K562 (cell line): ENCODE measurements around the gene RFC2. TPM values are rescaled to one million over a fixed set of nuclear protein-coding genes. Genes with fewer than 3 reads are reported as not detected.

ENCODE experiments used
- ETS2 ChIP-seq: IDR thresholded peaks from 2 replicates; pipeline ENCODE4 v1.6.1; 2016; ENCODE audit warnings: borderline replicate concordance, missing genetic modification characterization, mild to moderate bottlenecking, moderate library complexity, missing compliant biosample characterization; ENCODE audit not compliant: poor library complexity, severe bottlenecking
- HINFP ChIP-seq: fragments of 450-650 bp; conservative IDR thresholded peaks from 2 replicates; pipeline ENCODE4 v1.6.1; 2016; ENCODE audit warnings: missing genetic modification characterization, low read depth, mild to moderate bottlenecking, control low read depth, missing compliant biosample characterization
- KDM1A ChIP-seq, 2 experiments: fragments of 450-650 bp; IDR thresholded peaks; 2 replicates each; pipeline ENCODE4 v1.6.1; 2016; ENCODE audit warnings: mild to moderate bottlenecking in 2 of 2
- MEF2A ChIP-seq: IDR thresholded peaks from 2 replicates; pipeline ENCODE4 v1.6.1; 2011; ENCODE audit warnings: low read depth, mild to moderate bottlenecking, low read length, moderate library complexity; ENCODE audit not compliant: control insufficient read depth
- MTA1 ChIP-seq: fragments of 450-650 bp; IDR thresholded peaks from 2 replicates; pipeline ENCODE4 v1.6.1; 2017; ENCODE audit warnings: borderline replicate concordance
- NRF1 ChIP-seq, 2 experiments: fragments of 450-650 bp; IDR thresholded peaks in 1 of 2; conservative IDR thresholded peaks in 1 of 2; 2 replicates each; pipeline ENCODE4 v1.6.1; 2014; ENCODE audit warnings: mild to moderate bottlenecking in 2 of 2
- POU5F1 ChIP-seq: fragments of 150-350 bp; IDR thresholded peaks from 2 replicates; pipeline ENCODE4 v1.6.1; 2014; ENCODE audit warnings: borderline replicate concordance, low read length, low read depth, mild to moderate bottlenecking; ENCODE audit not compliant: partially characterized antibody
- SMARCB1 ChIP-seq: IDR thresholded peaks from 2 replicates; pipeline ENCODE4 v1.6.1; 2011; ENCODE audit warnings: improper control_type of control experiment, low read depth; ENCODE audit not compliant: insufficient read length
- ZNF274 ChIP-seq: IDR thresholded peaks from 2 replicates; pipeline ENCODE4 v1.6.1; 2011; ENCODE audit warnings: low read depth, mild to moderate bottlenecking, low read length, moderate library complexity, borderline replicate concordance
- ZNF584 ChIP-seq: fragments of 200-800 bp; sonication (Bioruptor generic); IDR thresholded peaks from 2 replicates; pipeline ENCODE4 v1.6.1; 2016; ENCODE audit warnings: low read depth, mild to moderate bottlenecking, missing genetic modification characterization, missing compliant biosample characterization
- ZNF655 ChIP-seq: fragments of 250-450 bp; sonication (Bioruptor Pico); IDR thresholded peaks from 2 replicates; pipeline ENCODE4 v1.5.0; 2021
- ZNF766 ChIP-seq: fragments of 200-800 bp; sonication (Bioruptor generic); conservative IDR thresholded peaks from 2 replicates; pipeline ENCODE4 v1.6.1; 2016; ENCODE audit warnings: missing genetic modification characterization, missing compliant biosample characterization
- polyA plus RNA-seq, 8 experiments: library from polyadenylated mRNA; depleted of rRNA in 4 of 8; stranded (reverse) in 5 of 8; unstranded in 3 of 8; fragments of >200 nt; fragmentation: Nextera tagmentation in 2 of 8; fragmentation: Illumina TruSeq in 1 of 8; extraction: Ambion mirVana in 2 of 8; extraction: Trizol in 1 of 8; gene quantifications; 2 replicates each; pipeline versions ENCODE4 v1.2.1 to v1.2.3, GENCODE V29; 2011 to 2014; ENCODE audit warnings: inconsistent platforms in 1 of 8, missing spikeins in 1 of 8
- total RNA-seq, 7 experiments: library from RNA; depleted of rRNA in 6 of 7; stranded (reverse); fragments of >200 nt in 6 of 7; fragmentation: Illumina TruSeq in 2 of 7; extraction: Trizol in 2 of 7; gene quantifications; 2 replicates each; pipeline versions ENCODE4 v1.2.1 to v1.2.3, GENCODE V29; 2011 to 2021; ENCODE audit warnings: low replicate concordance in 1 of 7
- TF ChIP-seq, protein P1 (sequence below): fragments of 200-400 bp; formaldehyde crosslinking; IDR thresholded peaks from 2 replicates; pipeline ENCODE4 v1.6.1; 2017; ENCODE audit warnings: mild to moderate bottlenecking, low read depth, low read length, moderate library complexity
- TF ChIP-seq, protein P2 (sequence below): fragments of 250-450 bp; sonication (Bioruptor Pico); IDR thresholded peaks from 2 replicates; pipeline ENCODE4 v1.5.0; 2021; ENCODE audit warnings: mild to moderate bottlenecking, moderate library complexity
- TF ChIP-seq, protein P3 (sequence below): sonication (generic); formaldehyde crosslinking; IDR thresholded peaks from 2 replicates; pipeline ENCODE4 v1.8.1; 2023; ENCODE audit warnings: mild to moderate bottlenecking, missing genetic modification reagents

Gene RFC2
- total and polyA plus RNA-seq, 9 of the 15 experiments (the other 6 are each of a cell fraction or from before 2014, with no cell fraction given), result 32.5 to 161 (median 102) TPM

DNA sequence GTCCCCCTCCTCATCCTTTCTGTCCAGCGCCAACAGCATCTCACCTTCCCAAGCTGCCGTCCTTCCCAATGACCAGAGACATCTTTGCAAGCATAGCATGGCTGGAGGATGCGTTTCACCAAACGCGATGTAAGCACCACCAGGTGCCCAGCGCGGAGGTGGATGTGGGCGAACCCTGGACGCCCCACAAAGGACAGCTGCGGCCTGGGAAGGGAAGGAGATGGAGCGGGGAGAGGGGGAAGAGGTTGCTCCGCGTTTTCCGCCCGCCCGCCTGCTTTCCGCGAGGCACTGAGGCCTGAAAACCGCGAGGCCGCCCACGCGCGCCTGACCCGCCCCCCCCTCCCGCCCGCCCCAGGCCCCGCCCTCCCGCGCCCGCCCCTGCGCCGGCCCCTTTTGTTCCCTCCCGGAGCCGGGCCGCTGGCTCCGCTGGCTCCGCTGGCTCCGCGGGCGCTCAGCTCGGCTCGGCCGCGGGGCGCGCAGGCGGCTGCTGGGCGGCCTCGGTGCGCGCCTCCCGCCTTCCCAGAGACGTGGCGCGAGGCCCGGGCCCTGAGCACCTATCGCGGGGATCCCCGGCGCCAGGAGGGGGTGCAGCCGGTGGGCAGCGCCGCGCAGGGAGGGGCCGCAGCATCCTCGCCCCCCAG is 34.9 kb upstream of the RFC2 start, which contains the start of gene CLIP2 (continued):
- TF ChIP-seq HINFP (tag) (no peak), POU5F1 (no peak), SMARCB1 (no peak), MEF2A (no peak), ZNF274 (no peak), ZNF766 (CRISPR knock-in tag) (no peak), NRF1 (conservative IDR thresholded peaks at IDR 0.05 in 1 of 2, IDR thresholded peaks at IDR 0.05 in 1 of 2) (peak in 1 of 2 experiments; percentile 48; a peak in 2 of 4 replicates), ZNF655 (CRISPR knock-in tag) (no peak), ZNF584 (CRISPR knock-in tag) (no peak), KDM1A (IDR thresholded peaks at IDR 0.05) (no peak), ETS2 (tag) (no peak), MTA1 (no peak)
- TF ChIP-seq, protein P1, sequence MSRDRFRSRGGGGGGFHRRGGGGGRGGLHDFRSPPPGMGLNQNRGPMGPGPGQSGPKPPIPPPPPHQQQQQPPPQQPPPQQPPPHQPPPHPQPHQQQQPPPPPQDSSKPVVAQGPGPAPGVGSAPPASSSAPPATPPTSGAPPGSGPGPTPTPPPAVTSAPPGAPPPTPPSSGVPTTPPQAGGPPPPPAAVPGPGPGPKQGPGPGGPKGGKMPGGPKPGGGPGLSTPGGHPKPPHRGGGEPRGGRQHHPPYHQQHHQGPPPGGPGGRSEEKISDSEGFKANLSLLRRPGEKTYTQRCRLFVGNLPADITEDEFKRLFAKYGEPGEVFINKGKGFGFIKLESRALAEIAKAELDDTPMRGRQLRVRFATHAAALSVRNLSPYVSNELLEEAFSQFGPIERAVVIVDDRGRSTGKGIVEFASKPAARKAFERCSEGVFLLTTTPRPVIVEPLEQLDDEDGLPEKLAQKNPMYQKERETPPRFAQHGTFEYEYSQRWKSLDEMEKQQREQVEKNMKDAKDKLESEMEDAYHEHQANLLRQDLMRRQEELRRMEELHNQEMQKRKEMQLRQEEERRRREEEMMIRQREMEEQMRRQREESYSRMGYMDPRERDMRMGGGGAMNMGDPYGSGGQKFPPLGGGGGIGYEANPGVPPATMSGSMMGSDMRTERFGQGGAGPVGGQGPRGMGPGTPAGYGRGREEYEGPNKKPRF, result no peak
- TF ChIP-seq, protein P2, sequence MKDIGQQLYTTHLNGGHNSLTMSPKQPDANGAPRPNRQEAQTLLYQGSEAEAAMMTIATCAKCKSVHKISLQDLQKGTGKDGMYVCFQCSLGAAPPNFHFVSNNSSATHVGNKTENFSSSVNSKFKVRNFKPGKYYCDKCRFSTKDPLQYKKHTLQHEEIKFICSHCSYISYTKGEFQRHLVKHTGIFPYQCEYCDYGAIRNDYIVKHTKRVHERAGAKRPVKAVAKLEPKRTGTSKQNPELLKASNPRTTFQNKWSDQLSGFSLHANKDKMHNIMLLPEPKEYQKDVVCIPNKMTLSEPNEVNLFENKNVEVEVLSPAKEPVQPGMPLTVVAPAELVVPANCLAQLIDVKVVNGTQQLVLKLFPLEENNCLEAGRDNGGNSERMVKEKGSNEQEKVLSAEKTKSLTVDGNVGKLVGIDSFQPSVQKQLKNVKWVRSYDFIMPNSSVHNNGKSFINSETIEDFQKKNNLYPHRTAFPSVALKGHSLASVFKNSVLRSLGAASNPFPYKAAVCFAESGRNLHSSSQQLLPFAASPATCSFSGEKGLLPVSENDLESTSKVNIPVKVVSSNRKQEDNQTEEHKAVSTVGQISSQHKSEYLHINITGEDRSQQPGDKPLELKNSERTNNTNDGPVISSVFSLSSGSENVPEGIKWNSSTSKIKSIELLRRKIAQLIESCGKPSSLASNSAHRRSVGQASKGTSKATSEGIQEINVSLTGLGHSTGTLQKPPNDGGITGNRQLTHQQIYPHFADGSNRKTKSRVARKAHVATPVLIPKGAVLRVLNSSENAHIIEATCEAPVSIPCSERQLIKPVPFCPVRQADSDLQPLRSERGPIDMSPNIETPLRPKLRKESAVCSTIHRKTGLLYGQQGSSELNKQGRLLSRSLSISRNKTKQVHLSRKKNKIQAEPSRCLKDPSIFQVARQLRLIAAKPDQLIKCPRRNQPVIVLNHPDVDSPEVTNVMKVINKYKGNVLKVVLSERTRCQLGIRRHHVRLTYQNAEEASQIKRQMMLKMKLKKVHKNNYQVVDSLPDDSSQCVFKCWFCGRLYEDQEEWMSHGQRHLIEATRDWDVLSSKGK (CRISPR knock-in tag), result no peak
- TF ChIP-seq, protein P3, sequence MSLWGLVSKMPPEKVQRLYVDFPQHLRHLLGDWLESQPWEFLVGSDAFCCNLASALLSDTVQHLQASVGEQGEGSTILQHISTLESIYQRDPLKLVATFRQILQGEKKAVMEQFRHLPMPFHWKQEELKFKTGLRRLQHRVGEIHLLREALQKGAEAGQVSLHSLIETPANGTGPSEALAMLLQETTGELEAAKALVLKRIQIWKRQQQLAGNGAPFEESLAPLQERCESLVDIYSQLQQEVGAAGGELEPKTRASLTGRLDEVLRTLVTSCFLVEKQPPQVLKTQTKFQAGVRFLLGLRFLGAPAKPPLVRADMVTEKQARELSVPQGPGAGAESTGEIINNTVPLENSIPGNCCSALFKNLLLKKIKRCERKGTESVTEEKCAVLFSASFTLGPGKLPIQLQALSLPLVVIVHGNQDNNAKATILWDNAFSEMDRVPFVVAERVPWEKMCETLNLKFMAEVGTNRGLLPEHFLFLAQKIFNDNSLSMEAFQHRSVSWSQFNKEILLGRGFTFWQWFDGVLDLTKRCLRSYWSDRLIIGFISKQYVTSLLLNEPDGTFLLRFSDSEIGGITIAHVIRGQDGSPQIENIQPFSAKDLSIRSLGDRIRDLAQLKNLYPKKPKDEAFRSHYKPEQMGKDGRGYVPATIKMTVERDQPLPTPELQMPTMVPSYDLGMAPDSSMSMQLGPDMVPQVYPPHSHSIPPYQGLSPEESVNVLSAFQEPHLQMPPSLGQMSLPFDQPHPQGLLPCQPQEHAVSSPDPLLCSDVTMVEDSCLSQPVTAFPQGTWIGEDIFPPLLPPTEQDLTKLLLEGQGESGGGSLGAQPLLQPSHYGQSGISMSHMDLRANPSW, result no peak
